Measurements from ENCODE around the gene ATP11B.
A peak's percentile ranks its signal among the peaks of the same experiment; 100 is the strongest.

Gene ATP11B
- total RNA-seq, result 153 to 333 (median 265) reads per million in 3 experiments

GRCh38 chr3:182792901-182793662 is at the start of gene ATP11B:
ATP11B (plus strand) TSS chr3:182793504; CDS start chr3:182793760, 256 bp downstream.
- peak; percentile 77 for DNase-seq

GRCh38 chr3:182746959-182747358 is 46.3 kb upstream of the ATP11B start:
- DNase-seq, result no peak

- no peak for DNase-seq
Measured at GRCh38 chr3:182755308-182755707, 38.0 kb upstream of the ATP11B start.

GRCh38 chr3:182755712-182756111 is 37.6 kb upstream of the ATP11B start:
- no peak for DNase-seq

GRCh38 chr3:182760576-182761164 is 32.6 kb upstream of the ATP11B start:
- no peak for DNase-seq

- no peak for DNase-seq
Measured at GRCh38 chr3:182763896-182764295, 29.4 kb upstream of the ATP11B start.

GRCh38 chr3:182765287-182765686 is 28.0 kb upstream of the ATP11B start:
- DNase-seq, result no peak

GRCh38 chr3:182766099-182766498 is 27.2 kb upstream of the ATP11B start:
- DNase-seq, result no peak

GRCh38 chr3:182768413-182768812 is 24.9 kb upstream of the ATP11B start:
- DNase-seq, result no peak

GRCh38 chr3:182769673-182770072 is 23.6 kb upstream of the ATP11B start:
- no peak for DNase-seq

GRCh38 chr3:182782149-182782548 is 11.2 kb upstream of the ATP11B start:
- DNase-seq, result no peak

GRCh38 chr3:182783106-182783505 is 10.2 kb upstream of the ATP11B start:
- no peak for DNase-seq

GRCh38 chr3:182784542-182784941 is 8.8 kb upstream of the ATP11B start:
- no peak for DNase-seq

GRCh38 chr3:182785142-182785541 is 8.2 kb upstream of the ATP11B start:
- no peak for DNase-seq

GRCh38 chr3:182785756-182786155 is 7.5 kb upstream of the ATP11B start:
- no peak for DNase-seq

- no peak for DNase-seq
Measured at GRCh38 chr3:182786564-182787196, 6.6 kb upstream of the ATP11B start.

GRCh38 chr3:182787302-182788036 is 5.8 kb upstream of the ATP11B start:
- DNase-seq, result no peak

- no peak for DNase-seq
Measured at GRCh38 chr3:182789371-182789770, 3.9 kb upstream of the ATP11B start.

- DNase-seq, result no peak
Measured at GRCh38 chr3:182790612-182791011, 2.7 kb upstream of the ATP11B start.

GRCh38 chr3:182793663-182794454 is 555 bp downstream of the ATP11B start:
- peak; percentile 50 for DNase-seq

GRCh38 chr3:182794455-182795388 is 1.4 kb downstream of the ATP11B start:
- no peak for DNase-seq
